ENCODE data around the gene LRP1. TPM values are rescaled to one million over a fixed set of nuclear protein-coding genes. Genes with fewer than 3 reads are reported as not detected.

The LRP1 gene
- total RNA-seq, 1 donor from 2014 or later, result 24.7 TPM

- H3K9me3 Mint-ChIP-seq (ENCODE audit: unreplicated experiment), result no peaks in the 10 kb centered on the region
- H3K27me3 Mint-ChIP-seq (ENCODE audit: unreplicated experiment), result peaks cover 25% of the 10 kb centered on the region
- no peak for TF ChIP-seq CTCF (IDR thresholded peaks at IDR 0.05; ENCODE audit: unreplicated experiment)
- peaks cover 11% of the 10 kb centered on the region for H3K4me1 Mint-ChIP-seq (ENCODE audit: unreplicated experiment)
- no peak overlapping the region for H3K4me3 Mint-ChIP-seq (ENCODE audit: unreplicated experiment)
- no peak overlapping the region for H3K27ac Mint-ChIP-seq (ENCODE audit: unreplicated experiment)
- DNase-seq (ENCODE audit: low spot score), result no peak
- peaks cover 18% of the 10 kb centered on the region for H3K36me3 Mint-ChIP-seq (ENCODE audit: low read depth, unreplicated experiment)
These were observed 36.2 kb downstream of the LRP1 start for GRCh38 chr12:57164454-57164853.

- no peaks in the 10 kb centered on the region for H3K9me3 Mint-ChIP-seq (ENCODE audit: unreplicated experiment)
- no peak for DNase-seq (ENCODE audit: low spot score)
- peaks cover 18% of the 10 kb centered on the region for H3K36me3 Mint-ChIP-seq (ENCODE audit: low read depth, unreplicated experiment)
- no peak overlapping the region for H3K27ac Mint-ChIP-seq (ENCODE audit: unreplicated experiment)
- TF ChIP-seq CTCF (IDR thresholded peaks at IDR 0.05; ENCODE audit: unreplicated experiment), result no peak
- no peak overlapping the region for H3K4me3 Mint-ChIP-seq (ENCODE audit: unreplicated experiment)
- H3K27me3 Mint-ChIP-seq (ENCODE audit: unreplicated experiment), result peaks cover 27% of the 10 kb centered on the region
- peaks cover 11% of the 10 kb centered on the region for H3K4me1 Mint-ChIP-seq (ENCODE audit: unreplicated experiment)
These were observed 36.8 kb downstream of the LRP1 start for GRCh38 chr12:57164966-57165625.

GRCh38 chr12:57165741-57166140, 37.5 kb downstream of the LRP1 start:
- no peak for DNase-seq (ENCODE audit: low spot score)
- H3K4me3 Mint-ChIP-seq (ENCODE audit: unreplicated experiment), result no peak overlapping the region
- H3K36me3 Mint-ChIP-seq (ENCODE audit: low read depth, unreplicated experiment), result peaks cover 14% of the 10 kb centered on the region
- TF ChIP-seq CTCF (IDR thresholded peaks at IDR 0.05; ENCODE audit: unreplicated experiment), result no peak
- H3K27me3 Mint-ChIP-seq (ENCODE audit: unreplicated experiment), result peaks cover 25% of the 10 kb centered on the region
- no peaks in the 10 kb centered on the region for H3K9me3 Mint-ChIP-seq (ENCODE audit: unreplicated experiment)
- H3K4me1 Mint-ChIP-seq (ENCODE audit: unreplicated experiment), result peaks cover 11% of the 10 kb centered on the region
- no peak overlapping the region for H3K27ac Mint-ChIP-seq (ENCODE audit: unreplicated experiment)

GRCh38 chr12:57166971-57167371, 38.7 kb downstream of the LRP1 start:
- DNase-seq (ENCODE audit: low spot score), result no peak
- no peak overlapping the region for H3K4me3 Mint-ChIP-seq (ENCODE audit: unreplicated experiment)
- H3K9me3 Mint-ChIP-seq (ENCODE audit: unreplicated experiment), result no peaks in the 10 kb centered on the region
- no peak overlapping the region for H3K27ac Mint-ChIP-seq (ENCODE audit: unreplicated experiment)
- no peak for TF ChIP-seq CTCF (IDR thresholded peaks at IDR 0.05; ENCODE audit: unreplicated experiment)
- peaks cover 5% of the 10 kb centered on the region for H3K36me3 Mint-ChIP-seq (ENCODE audit: low read depth, unreplicated experiment)
- peaks cover 7% of the 10 kb centered on the region for H3K4me1 Mint-ChIP-seq (ENCODE audit: unreplicated experiment)
- H3K27me3 Mint-ChIP-seq (ENCODE audit: unreplicated experiment), result peaks cover 28% of the 10 kb centered on the region

GRCh38 chr12:57168058-57168457, 39.8 kb downstream of the LRP1 start:
- peaks cover 3% of the 10 kb centered on the region for H3K4me1 Mint-ChIP-seq (ENCODE audit: unreplicated experiment)
- no peak for TF ChIP-seq CTCF (IDR thresholded peaks at IDR 0.05; ENCODE audit: unreplicated experiment)
- peaks cover 5% of the 10 kb centered on the region for H3K36me3 Mint-ChIP-seq (ENCODE audit: low read depth, unreplicated experiment)
- H3K27me3 Mint-ChIP-seq (ENCODE audit: unreplicated experiment), result peaks cover 35% of the 10 kb centered on the region
- no peak overlapping the region for H3K27ac Mint-ChIP-seq (ENCODE audit: unreplicated experiment)
- no peak for DNase-seq (ENCODE audit: low spot score)
- H3K4me3 Mint-ChIP-seq (ENCODE audit: unreplicated experiment), result no peak overlapping the region
- no peaks in the 10 kb centered on the region for H3K9me3 Mint-ChIP-seq (ENCODE audit: unreplicated experiment)
